Adrenal gland (tissue), 12 donors: ENCODE data around the gene TMEM132C. TPM values are rescaled to one million over a fixed set of nuclear protein-coding genes. Genes with fewer than 3 reads are reported as not detected.

Source experiments
- DNase-seq, 7 donors: peaks; one replicate each; pipeline ENCODE4 v3.0.0-alpha.2; 2019 to 2020
- H3K27ac ChIP-seq, 5 donors: fragments of 200-600 bp; sonication (generic) in 4 of 5; 1 replicate in 3 of 5; 2 replicates in 2 of 5; pipeline versions ENCODE4 v1.5.1 to v1.8.0; 2016 to 2020; ENCODE audit warnings: mild to moderate bottlenecking in 1 of 5
- H3K27me3 ChIP-seq: fragments of 200-600 bp; 2 replicates; pipeline ENCODE4 v1.8.0; 2021
- H3K36me3 ChIP-seq, 2 donors: fragments of 200-600 bp; replicated peaks in 1 of 2; 1 replicate in 1 of 2; 2 replicates in 1 of 2; pipeline versions ENCODE4 v1.5.1 to v1.8.0; 2018 to 2022
- H3K4me1 ChIP-seq, 2 donors: fragments of 200-600 bp; replicated peaks in 1 of 2; 1 replicate in 1 of 2; 2 replicates in 1 of 2; pipeline versions ENCODE4 v1.5.1 to v1.8.0; 2018 to 2021
- H3K4me3 ChIP-seq, 4 donors: fragments of 200-600 bp; sonication (generic) in 3 of 4; one replicate each; pipeline ENCODE4 v1.5.1; 2016 to 2018
- H3K9me3 ChIP-seq, 3 donors: fragments of 200-600 bp; sonication (generic) in 1 of 3; replicated peaks in 1 of 3; 1 replicate in 2 of 3; 2 replicates in 1 of 3; pipeline versions ENCODE4 v1.5.1 to v1.8.0; 2016 to 2021
- POLR2A ChIP-seq, 2 donors: fragments of 450-650 bp; IDR thresholded peaks; one replicate each; pipeline ENCODE4 v1.6.1; 2017; ENCODE audit warnings: antibody characterized with exemption in 2 of 2, mild to moderate bottlenecking in 2 of 2, moderate library complexity in 1 of 2
- WGBS, 4 donors: extraction: QIAGEN DNeasy Blood & Tissue Kit in 2 of 4; methylation state at CpG; one replicate each; pipeline versions ENCODE4 v1.1.5 to v1.1.7; 2013 to 2017; 5-methylcytosine and 5-hydroxymethylcytosine counted together
- intact Hi-C, 2 donors: fragments of 100-400 bp; cut with DNase I; formaldehyde crosslinking; loops; one replicate each; pipeline versions ENCODE4 v1.14.1 to v1.15.0; 2022 to 2023
- polyA plus RNA-seq, 3 donors: library from polyadenylated mRNA; stranded (reverse); fragments of 200-250 nt in 2 of 3; fragments of 350-450 nt in 1 of 3; fragmentation: Illumina TruSeq in 1 of 3; extraction: RNeasy Lipid Tissue Mini Kit (QIAGEN cat#74804) in 1 of 3; gene quantifications; one replicate each; pipeline ENCODE4 v1.2.3, GENCODE V29; 2013 to 2014
- total RNA-seq, 9 donors: library from RNA; depleted of rRNA in 4 of 9; stranded (reverse); fragments of >200 nt in 4 of 9; fragments of 120-200 nt in 1 of 9; fragmentation: NEBNext Ultra II Directional in 1 of 9; extraction: Animal tissue kit (Norgen Biotek cat#: 25700) in 1 of 9; gene quantifications; one replicate each; pipeline versions ENCODE4 v1.1.0 to v1.2.4, GENCODE V29; 2013 to 2023
- TF ChIP-seq, protein P1 (sequence below), 6 experiments: fragments of 450-650 bp in 4 of 6; fragments of 200-600 bp in 2 of 6; sonication (generic) in 1 of 6; IDR thresholded peaks; 1 replicate in 5 of 6; 2 replicates in 1 of 6; pipeline versions ENCODE4 v1.5.1 to v1.8.0; 2016 to 2021; ENCODE audit warnings: antibody characterized with exemption in 6 of 6, mild to moderate bottlenecking in 2 of 6, moderate library complexity in 1 of 6
- donor health status: healthy with polysubstance abuse.
- donor health status: Bipolar disorder and iron deficiency.
- donor health status: DM: yes; HTN: yes; CAD: no.
- donor health status: DM: no; HTN: no; CAD: no.
- donor health status: DM: no; HTN: no; CAD: no.
- donor health status: DM: yes; HTN: yes; CAD: no.

TMEM132C gene
- total and polyA plus RNA-seq, 12 donors = 1.2 to 4.2 (median 2.5) TPM

DNA sequence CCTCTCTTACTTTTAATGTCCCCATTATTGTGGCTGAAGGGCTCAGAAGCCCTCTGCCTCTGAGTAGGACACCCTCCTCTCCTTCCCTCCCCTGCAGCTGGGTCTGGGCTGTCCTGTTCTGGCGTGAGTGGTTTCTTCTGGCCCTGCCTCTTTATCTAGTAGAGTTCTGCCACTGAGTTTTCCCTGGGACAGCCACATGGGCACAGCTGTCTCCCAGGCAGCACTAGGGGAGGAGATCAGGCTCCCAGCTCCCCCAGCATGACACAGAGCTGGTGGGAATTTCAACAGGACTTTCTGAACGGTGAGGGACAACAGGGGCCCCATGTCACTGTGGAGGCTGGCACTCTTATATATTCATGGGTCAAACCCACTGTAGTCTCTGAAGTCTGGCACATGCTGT is 21.4 kb downstream of the TMEM132C start:
- H3K27me3 ChIP-seq = no peaks in the 10 kb centered on the region
- H3K4me3 ChIP-seq = no peak overlapping the region
- no peaks in the 10 kb centered on the region for H3K4me1 ChIP-seq
- intact Hi-C loops = no loop called here
- H3K9me3 ChIP-seq = no peaks in the 10 kb centered on the region
- no peaks in the 10 kb centered on the region for H3K36me3 ChIP-seq
- H3K27ac ChIP-seq = no peak overlapping the region
- TF ChIP-seq POLR2A (IDR thresholded peaks at IDR 0.05) = no peak
- TF ChIP-seq, protein P1, sequence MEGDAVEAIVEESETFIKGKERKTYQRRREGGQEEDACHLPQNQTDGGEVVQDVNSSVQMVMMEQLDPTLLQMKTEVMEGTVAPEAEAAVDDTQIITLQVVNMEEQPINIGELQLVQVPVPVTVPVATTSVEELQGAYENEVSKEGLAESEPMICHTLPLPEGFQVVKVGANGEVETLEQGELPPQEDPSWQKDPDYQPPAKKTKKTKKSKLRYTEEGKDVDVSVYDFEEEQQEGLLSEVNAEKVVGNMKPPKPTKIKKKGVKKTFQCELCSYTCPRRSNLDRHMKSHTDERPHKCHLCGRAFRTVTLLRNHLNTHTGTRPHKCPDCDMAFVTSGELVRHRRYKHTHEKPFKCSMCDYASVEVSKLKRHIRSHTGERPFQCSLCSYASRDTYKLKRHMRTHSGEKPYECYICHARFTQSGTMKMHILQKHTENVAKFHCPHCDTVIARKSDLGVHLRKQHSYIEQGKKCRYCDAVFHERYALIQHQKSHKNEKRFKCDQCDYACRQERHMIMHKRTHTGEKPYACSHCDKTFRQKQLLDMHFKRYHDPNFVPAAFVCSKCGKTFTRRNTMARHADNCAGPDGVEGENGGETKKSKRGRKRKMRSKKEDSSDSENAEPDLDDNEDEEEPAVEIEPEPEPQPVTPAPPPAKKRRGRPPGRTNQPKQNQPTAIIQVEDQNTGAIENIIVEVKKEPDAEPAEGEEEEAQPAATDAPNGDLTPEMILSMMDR (IDR thresholded peaks at IDR 0.05) = no peak
- 22 to 42% (median 33%) methylated on average over 1 to 2 of the region's 2 CpGs for WGBS, 4 donors
- DNase-seq = no peak

GRCh38 chr12:128288896-128289295 is 21.9 kb downstream of the TMEM132C start:
- Histone ChIP-seq H3K36me3 (no peaks in the 10 kb centered on the region), H3K27ac (no peak overlapping the region), H3K27me3 (no peaks in the 10 kb centered on the region), H3K4me3 (no peak overlapping the region), H3K9me3 (no peaks in the 10 kb centered on the region), H3K4me1 (no peaks in the 10 kb centered on the region)
- intact Hi-C loops = no loop called here
- 85 to 94% (median 88%) methylated on average over 13 of the region's 13 CpGs for WGBS, 4 donors
- TF ChIP-seq, protein P1 (IDR thresholded peaks at IDR 0.05) = no peak
- no peak for TF ChIP-seq POLR2A (IDR thresholded peaks at IDR 0.05)
- no peak for DNase-seq

DNA sequence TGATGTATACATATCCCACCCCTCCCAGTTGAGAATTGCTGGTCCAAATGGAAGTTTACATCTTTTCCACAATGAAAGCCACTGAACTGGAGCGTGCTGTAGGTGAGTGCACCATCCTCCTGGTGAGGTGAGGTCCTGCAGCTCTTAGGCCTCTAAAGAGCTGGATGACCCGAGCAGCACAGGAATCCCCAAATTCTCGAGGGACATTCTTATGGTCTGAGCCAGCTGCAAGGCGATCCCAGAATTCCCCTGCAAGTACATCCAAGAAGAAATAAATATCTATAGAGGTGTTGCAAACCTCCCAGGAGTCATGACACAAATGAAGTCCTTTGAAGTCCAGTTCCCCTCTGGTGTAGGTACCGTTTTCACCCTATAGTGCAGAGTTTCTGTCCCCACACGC is 24.0 kb downstream of the TMEM132C start:
- no peak overlapping the region for H3K27ac ChIP-seq
- no peaks in the 10 kb centered on the region for H3K4me1 ChIP-seq
- no peak overlapping the region for H3K4me3 ChIP-seq
- no peaks in the 10 kb centered on the region for H3K36me3 ChIP-seq
- no peak for TF ChIP-seq POLR2A (IDR thresholded peaks at IDR 0.05)
- TF ChIP-seq, protein P1 (IDR thresholded peaks at IDR 0.05) = no peak
- DNase-seq = no peak
- H3K27me3 ChIP-seq = no peaks in the 10 kb centered on the region
- intact Hi-C loops = no loop called here
- WGBS, 4 donors = 55 to 77% (median 62%) methylated on average over 6 of the region's 6 CpGs
- no peaks in the 10 kb centered on the region for H3K9me3 ChIP-seq

DNA sequence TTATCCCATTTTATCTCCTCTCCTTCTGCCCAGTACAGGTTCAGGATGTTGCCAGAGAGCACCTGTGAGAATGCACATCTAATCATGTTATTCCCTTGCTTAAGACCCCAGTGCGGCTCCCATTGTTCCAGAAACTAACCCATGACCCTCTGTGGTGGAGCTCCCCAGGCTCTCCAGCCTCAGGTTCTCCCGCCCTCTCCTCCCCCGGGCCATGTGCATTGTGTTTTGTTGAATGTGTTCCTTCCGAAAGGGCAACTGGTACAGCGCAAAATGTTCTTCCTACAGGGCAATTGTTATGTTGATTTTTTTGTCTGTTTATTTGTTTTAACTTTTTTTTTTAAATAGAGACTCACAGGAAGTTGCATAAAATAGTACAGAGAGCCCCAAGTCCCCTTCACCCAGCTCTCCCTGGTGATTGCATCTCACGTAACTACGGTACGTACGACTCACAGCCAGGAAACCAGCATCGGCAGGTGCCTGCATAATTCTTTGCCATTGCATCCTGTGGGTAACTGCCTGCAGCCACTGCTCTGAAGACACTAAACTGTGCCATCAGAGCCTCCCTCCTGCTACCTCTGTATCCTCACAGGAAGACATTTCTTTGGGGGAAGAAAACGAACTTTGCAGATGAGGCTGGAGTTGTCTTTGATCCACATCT is 31.2 kb downstream of the TMEM132C start:
- Histone ChIP-seq H3K4me3 (no peak overlapping the region), H3K27ac (no peak overlapping the region), H3K27me3 (no peaks in the 10 kb centered on the region), H3K36me3 (no peaks in the 10 kb centered on the region), H3K4me1 (no peaks in the 10 kb centered on the region), H3K9me3 (no peaks in the 10 kb centered on the region)
- intact Hi-C loops = no loop called here
- 56 to 72% (median 61%) methylated on average over 11 of the region's 11 CpGs for WGBS, 4 donors
- no peak for DNase-seq
- TF ChIP-seq, protein P1 (IDR thresholded peaks at IDR 0.05) = no peak
- no peak for TF ChIP-seq POLR2A (IDR thresholded peaks at IDR 0.05)
